ENCODE results near the gene RAB25.
A peak's percentile ranks its signal among the peaks of the same experiment; 100 is the strongest.

RAB25 gene

DNA sequence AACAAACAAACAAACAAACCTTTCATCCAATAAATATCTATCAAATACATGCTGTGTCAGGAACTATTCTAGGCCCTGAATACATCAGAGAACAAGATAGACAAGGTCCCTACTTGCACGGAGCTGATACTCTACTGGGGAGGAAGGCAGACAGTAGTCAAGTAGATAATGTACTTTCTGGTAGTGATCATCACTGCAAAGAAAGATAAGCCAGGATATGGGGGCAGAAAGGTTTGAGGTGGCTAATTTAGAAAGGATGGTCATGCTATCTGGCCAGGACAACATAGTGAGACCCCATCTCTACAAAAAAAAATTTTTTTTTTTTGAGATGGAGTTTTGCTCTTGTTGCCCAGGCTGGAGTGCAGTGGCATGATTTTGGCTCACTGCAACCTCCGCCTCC is 30.6 kb downstream of the RAB25 start:
- Histone ChIP-seq H4K20me1 (ENCODE audit: low read depth, low read length) (no peaks in the 10 kb centered on the region), H3F3A (ENCODE audit: insufficient read depth) (no peaks in the 10 kb centered on the region), H3K27ac (ENCODE audit: low read depth, low read length) (no peak overlapping the region), H3K4me2 (ENCODE audit: low read depth, low read length, poor library complexity, severe bottlenecking) (no peak overlapping the region), H3K4me3 (ENCODE audit: insufficient read depth, low read length, poor library complexity, severe bottlenecking) (no peak overlapping the region), H3K79me2 (ENCODE audit: insufficient read depth, low read length) (no peaks in the 10 kb centered on the region), H3K9me2 (replicated peaks; ENCODE audit: insufficient read depth, low read length) (no peaks in the 10 kb centered on the region), H3K9ac (ENCODE audit: low read length) (no peak overlapping the region), H3K27me3 (ENCODE audit: low read length) (no peaks in the 10 kb centered on the region), H3K36me3 (ENCODE audit: low read length) (no peaks in the 10 kb centered on the region), H2AFZ (ENCODE audit: low read depth, low read length, severe bottlenecking) (no peak overlapping the region), H3K9me3 (ENCODE audit: insufficient read depth, low read length) (no peaks in the 10 kb centered on the region)
- no peak for TF ChIP-seq CTCF (IDR thresholded peaks at IDR 0.05; ENCODE audit: insufficient read depth, low read length, poor library complexity, severe bottlenecking)
- no peak for TF ChIP-seq EZH2phosphoT487 (conservative IDR thresholded peaks at IDR 0.05; ENCODE audit: low read length)

- Histone ChIP-seq H3K27ac (ENCODE audit: low read depth, low read length) (no peak overlapping the region), H3K79me2 (ENCODE audit: insufficient read depth, low read length) (no peaks in the 10 kb centered on the region), H3K36me3 (ENCODE audit: low read length) (no peaks in the 10 kb centered on the region), H3K9ac (ENCODE audit: low read length) (no peak overlapping the region), H4K20me1 (ENCODE audit: low read depth, low read length) (no peaks in the 10 kb centered on the region), H3K4me3 (ENCODE audit: insufficient read depth, low read length, poor library complexity, severe bottlenecking) (no peak overlapping the region), H3F3A (ENCODE audit: insufficient read depth) (no peaks in the 10 kb centered on the region), H2AFZ (ENCODE audit: low read depth, low read length, severe bottlenecking) (no peak overlapping the region), H3K27me3 (ENCODE audit: low read length) (no peaks in the 10 kb centered on the region), H3K9me2 (replicated peaks; ENCODE audit: insufficient read depth, low read length) (no peaks in the 10 kb centered on the region), H3K4me2 (ENCODE audit: low read depth, low read length, poor library complexity, severe bottlenecking) (no peak overlapping the region), H3K9me3 (ENCODE audit: insufficient read depth, low read length) (no peaks in the 10 kb centered on the region)
- no peak for TF ChIP-seq CTCF (IDR thresholded peaks at IDR 0.05; ENCODE audit: insufficient read depth, low read length, poor library complexity, severe bottlenecking)
Observed at GRCh38 chr1:156095906-156096508, 35.0 kb downstream of the RAB25 start.

GRCh38 chr1:156096640-156097391 is 35.9 kb downstream of the RAB25 start:
- Histone ChIP-seq H4K20me1 (ENCODE audit: low read depth, low read length) (no peaks in the 10 kb centered on the region), H2AFZ (ENCODE audit: low read depth, low read length, severe bottlenecking) (no peak overlapping the region), H3K27ac (ENCODE audit: low read depth, low read length) (no peak overlapping the region), H3K9me2 (replicated peaks; ENCODE audit: insufficient read depth, low read length) (no peaks in the 10 kb centered on the region), H3K9ac (ENCODE audit: low read length) (no peak overlapping the region), H3K9me3 (ENCODE audit: insufficient read depth, low read length) (no peaks in the 10 kb centered on the region), H3K79me2 (ENCODE audit: insufficient read depth, low read length) (no peaks in the 10 kb centered on the region), H3K4me3 (ENCODE audit: insufficient read depth, low read length, poor library complexity, severe bottlenecking) (no peak overlapping the region), H3F3A (ENCODE audit: insufficient read depth) (no peaks in the 10 kb centered on the region), H3K4me2 (ENCODE audit: low read depth, low read length, poor library complexity, severe bottlenecking) (no peak overlapping the region), H3K27me3 (ENCODE audit: low read length) (no peaks in the 10 kb centered on the region), H3K36me3 (ENCODE audit: low read length) (no peaks in the 10 kb centered on the region)
- TF ChIP-seq CTCF (IDR thresholded peaks at IDR 0.05; ENCODE audit: insufficient read depth, low read length, poor library complexity, severe bottlenecking), result peak; percentile 85
- TF ChIP-seq EZH2phosphoT487 (conservative IDR thresholded peaks at IDR 0.05; ENCODE audit: low read length), result no peak
